Gastrocnemius medialis (tissue), 4 donors: Measurements from ENCODE around the gene PLCB1. TPM values are rescaled to one million over a fixed set of nuclear protein-coding genes. Genes with fewer than 3 reads are reported as not detected.
"Not testable (repeated sequence)": the region's sequence is repeated elsewhere in the genome, so short reads cannot be mapped to it uniquely, and the experiment has no call there.

ENCODE experiments used
- ATAC-seq, 2 donors: fragments of 150-250 bp; one replicate each; pipeline ENCODE4 v1.9.1; 2016
- DNase-seq, 2 donors: peaks; one replicate each; pipeline ENCODE4 v3.0.0-alpha.2; 2019
- H3K27ac ChIP-seq, 4 donors: fragments of 200-600 bp; sonication (generic); 1 replicate in 1 of 4; 2 replicates in 3 of 4; pipeline ENCODE4 v1.5.1; 2016 to 2018; ENCODE audit warnings: mild to moderate bottlenecking in 2 of 4, moderate library complexity in 1 of 4
- H3K27me3 ChIP-seq, 3 donors: fragments of 200-600 bp; sonication (generic) in 2 of 3; 1 replicate in 1 of 3; 2 replicates in 2 of 3; pipeline versions ENCODE4 v1.5.1 to v1.6.0; 2016 to 2019; ENCODE audit warnings: mild to moderate bottlenecking in 1 of 3, moderate library complexity in 1 of 3
- H3K36me3 ChIP-seq, 2 donors: fragments of 200-600 bp; sonication (generic) in 1 of 2; one replicate each; pipeline ENCODE4 v1.5.1; 2017 to 2018
- H3K4me1 ChIP-seq, 2 donors: fragments of 200-600 bp; sonication (generic) in 1 of 2; one replicate each; pipeline ENCODE4 v1.5.1; 2016 to 2017; ENCODE audit warnings: mild to moderate bottlenecking in 2 of 2
- H3K4me3 ChIP-seq, 4 donors: fragments of 200-600 bp; sonication (generic) in 3 of 4; 1 replicate in 1 of 4; 2 replicates in 3 of 4; pipeline ENCODE4 v1.5.1; 2016 to 2019; ENCODE audit warnings: mild to moderate bottlenecking in 2 of 4
- H3K9me3 ChIP-seq, 3 donors: fragments of 200-600 bp; sonication (generic) in 2 of 3; 1 replicate in 1 of 3; 2 replicates in 2 of 3; pipeline ENCODE4 v1.5.1; 2016 to 2019
- CTCF ChIP-seq, 5 experiments: fragments of 450-650 bp in 3 of 5; fragments of 200-600 bp in 2 of 5; sonication (generic) in 2 of 5; IDR thresholded peaks in 4 of 5; conservative IDR thresholded peaks in 1 of 5; 1 replicate in 4 of 5; 2 replicates in 1 of 5; pipeline ENCODE4 v1.5.1; 2016 to 2019; ENCODE audit warnings: antibody characterized with exemption in 5 of 5, mild to moderate bottlenecking in 3 of 5, moderate library complexity in 3 of 5
- POLR2A ChIP-seq, 2 donors: fragments of 450-650 bp; IDR thresholded peaks; one replicate each; pipeline ENCODE4 v1.6.1; 2017; ENCODE audit warnings: antibody characterized with exemption in 2 of 2, mild to moderate bottlenecking in 2 of 2, moderate library complexity in 2 of 2
- in situ Hi-C, 4 donors: fragments of 200-750 bp; cut with MboI; loops; one replicate each; pipeline versions ENCODE4 v1.15.0 to v1.8.0; 2017; ENCODE audit warnings: low sequenced_read_pairs in 4 of 4
- intact Hi-C: fragments of 100-400 bp; cut with DNase I; formaldehyde crosslinking; loops from one replicate; pipeline ENCODE4 v1.15.1; 2023; ENCODE audit warnings: low total_unique reads
- total RNA-seq, 4 donors: library from RNA; depleted of rRNA; stranded (reverse); fragments of >200 nt; gene quantifications; one replicate each; pipeline versions ENCODE4 v1.1.0 to v1.2.3, GENCODE V29; 2016

PLCB1 gene
- total RNA-seq, 4 donors from 2014 or later: 4.1 to 10.0 (median 7.6) TPM

- in situ Hi-C loops: no loop called here
- no peak overlapping the region for H3K27ac ChIP-seq
- intact Hi-C loops: no loop called here
- H3K27me3 ChIP-seq: no peaks in the 10 kb centered on the region
- peaks cover 3 to 16% of the 10 kb centered on the region in 2 donors for H3K4me1 ChIP-seq
- no peak overlapping the region for H3K4me3 ChIP-seq
- H3K9me3 ChIP-seq: no peaks in the 10 kb centered on the region
- ATAC-seq (no peak), DNase-seq (no peak)
- TF ChIP-seq CTCF (IDR thresholded peaks at IDR 0.05 in 4 of 5, conservative IDR thresholded peaks at IDR 0.05 in 1 of 5) (no peak), POLR2A (IDR thresholded peaks at IDR 0.05) (no peak)
- no peaks in the 10 kb centered on the region for H3K36me3 ChIP-seq
Measured at GRCh38 chr20:8435285-8436035, 303.4 kb downstream of the PLCB1 start.

- ATAC-seq, in situ Hi-C loops: not testable (repeated sequence)
Measured at GRCh38 chr20:8436938-8437337, 304.9 kb downstream of the PLCB1 start.

GRCh38 chr20:8438748-8439147 lies 306.7 kb downstream of the PLCB1 start:
- Histone ChIP-seq H3K4me1 (no peaks in the 10 kb centered on the region), H3K27me3 (no peaks in the 10 kb centered on the region), H3K4me3 (no peak overlapping the region), H3K36me3 (no peaks in the 10 kb centered on the region), H3K9me3 (no peaks in the 10 kb centered on the region), H3K27ac (no peak overlapping the region)
- DNase-seq: no peak
- in situ Hi-C loops: no loop called here
- intact Hi-C loops: no loop called here
- TF ChIP-seq CTCF (IDR thresholded peaks at IDR 0.05 in 4 of 5, conservative IDR thresholded peaks at IDR 0.05 in 1 of 5) (no peak), POLR2A (IDR thresholded peaks at IDR 0.05) (no peak)
- no peak for ATAC-seq

More at GRCh38 chr20:8436938-8437337, 304.9 kb downstream of the PLCB1 start:
- H3K4me3 ChIP-seq, H3K4me1 ChIP-seq, DNase-seq, H3K9me3 ChIP-seq, H3K27me3 ChIP-seq, H3K27ac ChIP-seq, intact Hi-C loops, H3K36me3 ChIP-seq: not testable (repeated sequence)

GRCh38 chr20:8443464-8444072 lies 311.5 kb downstream of the PLCB1 start:
- ATAC-seq (no peak), DNase-seq (no peak)
- Histone ChIP-seq H3K36me3 (no peaks in the 10 kb centered on the region), H3K27ac (no peak overlapping the region), H3K9me3 (no peaks in the 10 kb centered on the region), H3K4me1 (no peaks in the 10 kb centered on the region), H3K27me3 (no peaks in the 10 kb centered on the region), H3K4me3 (no peak overlapping the region)
- intact Hi-C loops: no loop called here
- TF ChIP-seq POLR2A (IDR thresholded peaks at IDR 0.05) (no peak), CTCF (IDR thresholded peaks at IDR 0.05 in 4 of 5, conservative IDR thresholded peaks at IDR 0.05 in 1 of 5) (no peak)
- in situ Hi-C loops: no loop called here

- Histone ChIP-seq H3K27me3 (no peaks in the 10 kb centered on the region), H3K4me3 (no peak overlapping the region), H3K4me1 (peaks cover 0 to 5% of the 10 kb centered on the region in 2 donors), H3K36me3 (no peaks in the 10 kb centered on the region), H3K9me3 (no peaks in the 10 kb centered on the region), H3K27ac (no peak overlapping the region)
- DNase-seq (no peak), ATAC-seq (no peak)
- in situ Hi-C loops (no loop called here), intact Hi-C loops (no loop called here)
- TF ChIP-seq POLR2A (IDR thresholded peaks at IDR 0.05): no peak
- no peak for TF ChIP-seq CTCF (IDR thresholded peaks at IDR 0.05 in 4 of 5, conservative IDR thresholded peaks at IDR 0.05 in 1 of 5)
Measured at GRCh38 chr20:8447262-8448120, 315.4 kb downstream of the PLCB1 start.
